ENCODE data around the gene MAPT.

DNA sequence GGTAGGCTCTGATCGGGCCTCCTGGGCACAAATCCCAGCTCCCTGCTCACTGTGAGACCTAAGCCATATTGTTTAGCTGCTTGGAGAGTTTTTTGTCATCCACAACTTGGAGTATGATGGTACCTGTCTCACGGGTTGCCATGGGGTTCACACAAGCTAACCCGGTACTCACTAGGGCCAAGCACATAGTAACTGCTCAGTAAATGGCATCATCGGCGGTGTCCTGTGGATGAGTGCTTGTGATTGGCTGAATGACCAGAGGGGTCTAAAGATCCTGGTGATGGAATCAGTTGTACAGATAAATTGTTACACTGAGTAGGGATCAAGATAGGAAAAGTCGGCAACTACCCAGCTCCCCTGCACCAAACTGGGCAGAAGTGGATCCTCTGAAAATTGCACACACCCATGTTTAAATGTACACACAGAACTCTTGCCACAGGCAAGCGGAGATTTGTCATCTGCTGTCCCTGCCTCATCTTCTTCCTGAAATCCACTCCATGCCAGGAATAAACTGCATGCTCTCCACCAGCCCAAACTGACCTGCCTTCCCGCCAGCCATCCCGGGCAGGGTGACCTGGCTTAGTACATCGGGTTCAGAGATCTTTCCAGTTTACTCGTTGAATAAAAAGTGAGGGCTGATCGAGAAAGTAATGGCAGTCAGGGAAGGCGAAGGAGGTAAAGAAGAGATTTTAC is 6.5 kb downstream of the MAPT start:
- TF ChIP-seq POLR2AphosphoS5 (IDR thresholded peaks at IDR 0.05) = no peak
- no peak for TF ChIP-seq POLR2A (IDR thresholded peaks at IDR 0.05)
- TF ChIP-seq CTCF (IDR thresholded peaks at IDR 0.05) = no peak
- no peak for TF ChIP-seq EP300 (IDR thresholded peaks at IDR 0.05)
